Measurements from ENCODE around the gene CCR5.
"Not testable (repeated sequence)": the region's sequence is repeated elsewhere in the genome, so short reads cannot be mapped to it uniquely, and the experiment has no call there.

The CCR5 gene

DNA sequence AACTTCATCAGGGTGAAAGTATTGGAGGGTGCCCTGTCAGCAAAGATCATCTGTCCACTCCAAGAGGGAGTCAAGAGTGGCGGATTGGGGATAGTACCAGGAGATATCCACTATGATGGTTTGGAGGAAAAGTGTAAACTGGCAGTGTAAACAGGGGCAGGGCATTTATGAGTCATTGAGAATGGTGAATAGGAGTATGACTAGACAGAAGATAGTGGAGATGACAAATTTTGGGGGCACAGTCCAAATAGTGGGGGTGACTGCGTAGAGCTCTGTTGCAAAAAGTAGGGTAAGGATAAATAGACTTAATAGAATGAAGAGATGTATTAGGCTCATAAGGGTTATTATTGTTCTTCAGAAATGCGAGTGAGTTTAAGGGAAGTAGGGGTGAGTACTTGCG, 18.1 kb downstream of the CCR5 start:
- DNase-seq, result not testable (repeated sequence)

GRCh38 chr3:46389306-46389705, 18.6 kb downstream of the CCR5 start:
- no peak for DNase-seq

DNA sequence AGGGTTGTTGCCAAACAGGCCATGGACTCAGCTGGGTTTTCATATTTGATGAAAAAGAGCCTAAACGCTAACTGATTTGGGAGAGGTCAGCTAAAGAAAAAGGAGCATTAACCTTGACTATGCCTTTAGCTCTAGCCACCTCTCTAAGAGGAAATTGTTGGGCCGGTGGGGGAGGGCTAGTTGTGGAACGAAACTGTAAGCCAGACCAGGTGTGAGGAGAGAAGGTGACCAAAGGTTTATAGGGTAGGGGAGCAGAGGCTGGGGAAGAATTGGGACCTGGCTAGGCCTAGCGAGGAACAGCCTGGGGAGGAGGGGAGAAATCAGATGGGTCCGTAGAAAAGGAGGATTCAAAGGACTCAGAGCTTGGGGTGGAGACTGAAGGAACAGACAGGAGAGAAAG, 20.8 kb downstream of the CCR5 start:
- DNase-seq, result not testable (repeated sequence)

DNA sequence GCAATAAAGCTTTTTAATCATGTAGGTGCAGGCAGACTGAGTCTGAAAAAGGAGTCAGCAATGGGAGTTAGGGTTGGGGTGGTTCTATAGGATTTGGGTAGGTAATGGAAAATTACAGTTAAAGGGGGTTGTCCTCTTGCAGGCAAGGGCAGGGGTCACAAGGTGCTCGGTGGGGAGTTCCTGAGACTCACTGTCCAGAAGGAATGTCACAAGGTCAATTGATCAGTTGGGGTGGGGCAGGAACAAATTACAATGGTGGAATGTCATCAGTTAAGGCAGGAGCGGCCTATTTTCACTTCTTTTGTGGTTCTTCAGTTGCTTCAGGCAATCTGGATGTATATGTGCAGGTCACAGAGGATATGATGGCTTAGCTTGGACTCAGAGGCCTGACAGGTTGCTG, 22.3 kb downstream of the CCR5 start:
- DNase-seq, result no peak

GRCh38 chr3:46393554-46394434, 23.0 kb downstream of the CCR5 start:
- DNase-seq, result peak; percentile 82

GRCh38 chr3:46395210-46395661, 24.5 kb downstream of the CCR5 start:
- DNase-seq, result peak; percentile 97

GRCh38 chr3:46395766-46396530, 25.2 kb downstream of the CCR5 start:
- DNase-seq, result peak; percentile 44

DNA sequence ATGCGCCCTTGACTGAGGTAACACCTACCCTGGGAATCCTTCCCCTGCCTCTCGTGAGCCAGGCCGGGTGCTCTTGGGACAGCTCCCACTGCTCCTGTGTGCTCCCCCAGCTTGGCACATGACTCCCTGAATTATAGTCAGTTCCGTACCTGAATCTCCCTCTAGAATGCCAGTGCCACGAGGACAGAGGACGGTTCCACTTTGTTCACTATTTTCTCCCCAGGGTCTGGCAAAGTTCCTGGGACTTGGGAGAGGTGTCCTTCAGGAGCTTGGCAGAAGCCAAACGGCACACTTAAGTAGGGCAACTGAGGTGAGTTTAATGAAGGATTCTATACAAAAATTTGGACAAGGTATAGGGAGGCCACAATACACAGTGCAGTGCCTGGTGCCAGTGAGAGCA, 26.4 kb downstream of the CCR5 start:
- no peak for DNase-seq

DNA sequence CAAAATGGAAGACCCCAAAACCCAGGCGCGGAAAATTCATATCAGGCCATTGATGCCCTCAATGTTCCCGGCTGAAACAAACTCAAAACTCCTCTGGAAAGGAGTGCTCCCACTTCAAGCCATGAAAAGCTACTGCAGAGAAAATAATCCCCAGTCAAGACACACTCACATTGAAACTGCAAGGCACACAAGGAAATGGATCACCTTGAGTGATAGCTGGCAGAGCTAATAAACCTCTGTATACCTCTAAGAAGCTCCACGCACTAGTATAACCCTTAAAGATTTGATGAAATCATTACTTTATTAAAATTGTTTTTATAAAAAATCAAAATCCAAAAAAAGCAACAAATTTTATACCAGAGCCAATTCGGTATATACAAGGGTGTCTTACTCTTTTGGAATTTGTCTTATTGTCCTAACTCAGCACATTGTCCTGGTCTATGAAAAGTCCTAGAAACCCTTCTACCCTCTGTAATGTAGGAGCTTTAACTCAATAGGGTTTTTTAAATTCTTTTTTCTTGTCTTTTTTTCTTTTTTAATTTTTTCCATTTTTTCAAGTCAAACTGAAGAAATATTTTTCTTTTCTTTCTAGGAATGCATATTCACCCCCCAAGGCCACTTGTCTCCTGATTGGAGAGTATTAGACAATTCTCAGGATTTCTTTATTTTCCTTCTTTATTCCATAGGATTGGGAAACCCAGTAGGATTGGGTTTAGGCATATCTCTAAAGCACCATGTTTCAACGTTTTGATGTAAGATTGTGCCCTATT, 27.6 kb downstream of the CCR5 start:
- no peak for DNase-seq

- DNase-seq, result peak; percentile 36
These were observed 28.4 kb downstream of the CCR5 start for GRCh38 chr3:46399098-46399497.

- DNase-seq, result peak; percentile 66
These were observed 28.8 kb downstream of the CCR5 start for GRCh38 chr3:46399557-46399956.

- DNase-seq, result peak; percentile 95
These were observed 29.4 kb downstream of the CCR5 start for GRCh38 chr3:46400000-46400734.

DNA sequence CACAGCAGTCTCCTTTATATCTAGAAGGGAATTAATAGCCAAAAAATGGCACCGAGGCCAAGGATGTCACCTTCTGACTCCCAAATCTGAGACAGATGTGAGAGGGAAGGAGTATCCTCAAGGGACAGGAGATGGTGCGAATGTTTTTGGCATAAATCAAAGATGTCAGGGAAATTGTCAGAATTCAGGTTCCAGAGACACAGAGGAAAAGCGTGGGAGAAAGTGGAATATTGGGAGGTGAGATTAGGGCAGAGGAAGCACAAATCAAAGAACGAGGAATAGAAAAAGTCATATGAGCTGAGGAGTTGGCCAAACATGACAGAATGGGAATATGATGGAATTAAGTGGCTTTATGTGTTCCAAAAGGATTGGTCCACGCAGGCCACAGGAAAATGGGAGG, 30.1 kb downstream of the CCR5 start:
- no peak for DNase-seq

DNA sequence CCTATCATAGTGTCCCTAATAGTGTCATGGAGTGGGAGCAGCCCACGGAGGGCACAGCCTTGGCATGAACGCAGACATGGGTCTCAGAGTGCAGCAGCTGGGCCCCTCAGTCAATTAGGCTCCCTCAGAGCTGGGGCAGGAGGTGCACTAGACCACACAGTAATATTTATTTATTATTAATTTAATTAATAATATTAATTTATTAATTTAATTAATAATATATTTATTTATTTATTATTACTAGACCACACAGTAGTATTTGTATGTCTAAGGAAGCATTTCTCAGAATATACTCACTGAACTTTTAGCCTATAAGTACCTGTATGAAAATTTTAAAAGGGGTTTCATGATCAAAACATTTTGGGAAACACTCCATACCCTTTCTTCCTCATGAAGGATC, 30.8 kb downstream of the CCR5 start:
- no peak for DNase-seq

DNA sequence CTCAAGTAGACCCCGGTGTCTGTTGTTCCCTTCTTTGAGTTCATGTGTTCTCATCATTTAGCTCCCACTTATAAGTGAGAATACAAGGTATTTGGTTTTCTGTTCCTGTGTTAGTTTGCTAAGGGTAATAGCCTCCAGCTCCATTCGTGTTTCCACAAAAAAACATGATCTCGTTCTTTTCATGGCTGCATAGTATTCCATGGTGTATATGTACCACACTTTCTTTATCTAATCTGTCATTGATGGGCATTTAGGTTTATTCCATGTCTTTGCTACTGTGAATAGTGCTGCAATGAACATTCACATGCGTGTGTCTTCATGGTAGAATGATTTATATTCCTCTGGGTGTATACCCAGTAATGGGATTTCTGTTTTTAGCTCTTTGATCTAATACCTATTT, 32.2 kb downstream of the CCR5 start:
- DNase-seq, result not testable (repeated sequence)

GRCh38 chr3:46405301-46406019, 34.7 kb downstream of the CCR5 start:
- DNase-seq, result no peak

DNA sequence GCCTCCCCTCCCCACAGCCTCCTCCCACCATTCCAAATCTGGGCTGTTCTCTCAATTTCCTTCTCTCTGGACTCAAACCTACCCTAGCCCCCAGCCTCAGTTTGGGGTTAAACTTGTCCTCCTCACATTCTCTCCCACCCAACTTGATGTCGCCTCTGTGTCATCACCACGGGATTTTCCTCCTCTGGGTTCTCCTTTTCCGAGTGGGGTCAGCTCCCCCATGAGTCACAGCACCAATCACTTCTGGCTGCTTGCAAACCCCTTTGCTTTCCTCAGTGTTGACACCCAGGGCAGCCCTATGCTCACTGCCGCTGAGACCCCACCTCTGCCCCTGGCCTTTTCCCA, 35.7 kb downstream of the CCR5 start:
- no peak for DNase-seq

DNA sequence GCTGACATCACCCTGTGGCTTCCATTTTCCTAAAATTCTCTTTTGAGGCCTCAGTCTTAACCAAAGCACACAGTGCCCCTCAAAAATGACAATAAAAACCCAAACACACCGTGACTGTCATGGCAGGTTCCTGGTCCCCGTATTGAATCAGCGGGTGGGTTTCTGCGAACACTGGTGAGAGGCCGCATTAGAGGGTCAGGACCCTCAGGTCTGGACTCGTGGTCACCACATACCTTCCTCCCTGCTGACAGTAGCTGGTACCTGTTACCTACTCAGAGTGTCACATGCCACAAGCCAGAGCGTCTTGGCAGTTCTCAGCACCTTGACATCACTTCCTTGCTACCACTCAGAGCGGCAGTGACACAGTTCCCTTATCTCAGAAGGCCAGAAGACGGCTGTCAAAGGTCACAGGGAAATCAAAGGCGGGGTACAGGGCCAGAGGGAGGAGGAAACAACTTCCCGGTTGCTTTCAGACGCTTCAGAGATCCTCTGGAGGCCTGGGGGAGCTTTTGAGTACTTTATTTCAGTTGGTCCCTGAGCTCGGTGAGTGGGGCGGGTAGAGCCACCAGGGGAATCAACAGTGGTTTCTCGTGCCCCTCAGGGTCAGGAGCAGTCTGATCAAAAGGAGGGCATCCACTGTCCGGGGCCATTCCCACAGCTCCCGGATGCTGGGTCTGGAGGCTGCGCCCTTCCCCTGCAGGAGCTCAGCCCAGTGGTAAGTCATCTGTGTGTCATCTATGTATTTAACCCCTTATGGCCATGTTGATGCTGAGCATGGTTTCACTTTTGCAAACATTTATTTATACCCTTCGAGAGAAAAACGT, 36.3 kb downstream of the CCR5 start, which contains the start of the genes CCR5AS and CCRL2:
TSS of gene CCR5AS (minus strand) at position 279 of the 824 bp plus-strand sequence.
TSS of gene CCRL2 (plus strand) at position 472 of the 824 bp plus-strand sequence. CDS start 821 bp downstream, outside the sequence.
- DNase-seq, result peak; percentile 72

DNA sequence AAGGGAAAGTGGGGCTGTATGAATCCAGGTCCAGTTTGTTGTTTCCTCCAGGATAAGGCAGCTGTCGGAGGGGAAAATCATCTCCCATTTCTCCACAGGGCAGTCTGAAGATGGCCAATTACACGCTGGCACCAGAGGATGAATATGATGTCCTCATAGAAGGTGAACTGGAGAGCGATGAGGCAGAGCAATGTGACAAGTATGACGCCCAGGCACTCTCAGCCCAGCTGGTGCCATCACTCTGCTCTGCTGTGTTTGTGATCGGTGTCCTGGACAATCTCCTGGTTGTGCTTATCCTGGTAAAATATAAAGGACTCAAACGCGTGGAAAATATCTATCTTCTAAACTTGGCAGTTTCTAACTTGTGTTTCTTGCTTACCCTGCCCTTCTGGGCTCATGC, 37.2 kb downstream of the CCR5 start:
- DNase-seq, result no peak

GRCh38 chr3:46408853-46409252, 38.1 kb downstream of the CCR5 start:
- DNase-seq, result no peak

Data from NCI-H226 (cell line).